CD4-positive, alpha-beta T cell treated with Interleukin-10 for 1 hour (primary cell): ENCODE data around the gene TSC22D2.

Experiments used
- DNase-seq: peaks from one replicate; pipeline ENCODE4 v3.0.0-alpha.2; 2020

The TSC22D2 gene

DNA sequence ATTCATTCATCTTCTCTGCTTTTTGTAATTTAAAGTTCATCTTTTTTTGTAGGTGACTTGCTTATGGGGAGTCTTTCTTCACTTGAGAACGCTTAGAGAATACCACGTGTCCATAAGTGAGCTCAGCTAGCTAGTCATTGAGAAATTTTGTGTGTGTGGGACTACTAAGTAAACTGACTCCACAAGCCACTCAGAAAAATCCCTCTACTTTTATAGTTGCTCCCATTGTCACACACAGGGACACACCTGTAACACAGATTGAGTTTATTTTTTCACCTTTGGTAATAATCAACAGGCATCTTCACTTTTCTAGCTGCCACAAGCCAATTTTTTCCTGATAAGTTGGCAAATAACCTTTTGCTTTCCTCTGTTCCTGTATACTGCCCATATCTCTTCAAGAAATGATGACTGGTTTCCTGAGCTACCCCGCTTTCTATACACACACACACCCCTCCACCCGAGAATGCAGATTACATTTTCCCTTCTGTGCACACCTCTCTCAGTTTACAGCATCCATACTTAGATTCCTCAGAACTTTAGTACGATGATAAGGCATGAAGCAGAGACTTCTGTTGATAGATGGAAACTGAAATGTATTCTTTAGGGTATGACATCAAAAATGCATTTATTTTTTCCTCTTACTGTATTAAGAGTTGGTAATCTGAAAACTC lies 4.6 kb downstream of the TSC22D2 start:
- peak; percentile 20 for DNase-seq

DNA sequence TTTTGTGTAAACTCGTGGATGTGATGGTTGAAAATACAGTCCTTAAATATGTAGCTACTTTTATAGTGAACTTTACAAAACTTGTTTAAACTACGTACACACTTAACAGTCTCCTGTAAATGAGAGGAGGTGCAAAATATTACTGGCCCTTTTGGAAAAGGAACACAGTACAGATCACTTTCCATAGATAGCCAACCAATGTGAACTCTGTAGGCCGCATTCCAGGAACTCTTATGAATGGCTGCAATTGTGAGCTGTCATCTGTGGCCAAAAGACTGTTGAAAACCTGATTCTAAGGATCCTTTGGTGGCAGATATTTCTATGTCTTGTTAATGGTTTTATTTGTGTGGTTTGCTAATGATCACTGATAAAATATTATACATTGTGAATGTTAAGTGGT lies 6.2 kb downstream of the TSC22D2 start:
- DNase-seq, result no peak

DNA sequence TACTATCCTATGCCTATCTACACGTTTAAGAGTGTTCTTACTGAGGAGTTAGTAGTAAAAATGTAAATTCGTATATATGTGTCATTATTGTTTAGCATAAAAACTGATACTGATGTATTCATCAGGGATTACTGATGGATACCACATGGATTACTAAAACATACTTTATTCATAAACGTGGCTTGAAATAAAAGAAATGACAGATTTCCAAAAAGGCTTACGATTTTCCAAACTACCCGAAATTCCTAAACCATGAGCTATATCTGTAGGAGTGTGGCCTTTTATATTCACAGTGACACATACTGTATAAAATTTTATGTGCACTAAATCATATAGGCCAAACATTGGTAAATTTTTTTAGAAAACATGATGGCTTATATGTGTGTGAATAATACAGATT lies 6.9 kb downstream of the TSC22D2 start:
- DNase-seq, result no peak

DNA sequence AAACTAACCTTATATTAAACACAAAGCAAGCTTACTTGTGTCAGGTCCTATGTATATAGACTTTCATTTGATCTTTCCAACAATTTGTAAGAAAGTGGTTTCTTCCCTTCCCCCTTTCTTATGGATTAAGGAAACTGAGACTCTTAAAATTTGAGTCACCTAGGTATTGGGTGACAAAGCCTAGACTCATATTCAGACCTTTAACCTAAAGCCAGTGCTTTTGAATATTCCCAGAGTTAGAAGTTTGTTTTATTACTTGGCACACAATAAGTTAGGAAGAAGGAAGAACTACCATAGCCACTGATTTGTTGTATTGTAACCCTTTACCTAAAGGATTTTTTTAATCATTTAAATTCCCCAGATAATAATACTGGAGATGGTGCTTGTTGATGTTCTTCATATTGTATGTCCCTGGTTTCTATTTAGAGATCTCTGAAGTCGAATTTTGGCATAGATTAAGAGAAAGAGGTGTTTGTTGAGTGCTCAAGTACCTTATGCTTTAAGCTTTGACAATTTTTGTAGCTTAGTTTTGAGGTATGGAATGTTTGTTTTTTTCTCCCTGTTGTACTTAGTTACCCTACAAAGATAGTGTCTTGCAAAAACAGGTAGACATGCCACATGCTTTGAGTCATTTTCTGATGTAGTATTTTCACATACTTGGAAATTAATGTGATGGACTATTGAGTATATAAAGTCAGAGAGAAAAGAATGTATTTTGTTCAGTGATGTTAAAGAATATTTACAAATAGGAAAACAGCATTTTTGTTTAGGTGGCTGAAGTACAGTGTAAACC lies 11.2 kb downstream of the TSC22D2 start:
- DNase-seq, result no peak

DNA sequence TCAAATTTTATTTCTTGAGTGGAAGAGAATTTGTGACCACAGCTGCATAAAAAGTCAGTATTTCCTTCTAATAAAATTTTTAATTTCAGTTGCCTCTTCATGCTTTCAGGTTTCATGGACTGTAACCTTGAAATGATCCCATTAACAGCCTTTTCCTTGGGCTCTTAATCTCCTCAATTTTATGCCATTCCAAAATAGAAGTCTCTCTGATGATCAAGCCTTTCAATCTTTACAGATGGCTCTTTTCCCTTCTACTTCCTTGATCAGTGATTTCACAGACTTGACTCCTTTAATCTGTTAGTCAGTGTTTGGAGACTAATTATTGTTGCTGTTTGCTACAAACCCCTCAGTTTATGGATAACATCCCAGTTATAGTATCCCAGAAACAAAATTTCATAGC lies 11.9 kb downstream of the TSC22D2 start:
- no peak for DNase-seq

DNA sequence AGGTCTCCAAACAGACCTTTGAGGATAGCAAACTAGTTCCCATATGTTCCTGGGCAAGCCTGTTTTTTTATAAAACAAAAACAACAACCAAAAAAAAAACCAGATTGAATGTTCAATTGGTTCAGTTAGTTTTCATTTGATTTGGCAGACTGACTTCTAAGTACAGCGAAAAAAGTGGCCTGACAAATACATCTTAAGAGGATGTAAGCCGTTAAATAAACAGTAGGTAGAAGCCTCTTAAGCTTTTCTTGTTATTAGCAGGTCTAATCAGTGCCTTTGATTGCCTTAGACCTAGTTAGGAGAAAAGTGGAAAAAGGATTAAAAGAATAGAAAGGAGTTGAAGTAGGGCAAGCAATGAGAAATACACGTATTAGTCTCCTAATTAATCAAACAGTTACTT lies 13.2 kb downstream of the TSC22D2 start:
- no peak for DNase-seq

DNA sequence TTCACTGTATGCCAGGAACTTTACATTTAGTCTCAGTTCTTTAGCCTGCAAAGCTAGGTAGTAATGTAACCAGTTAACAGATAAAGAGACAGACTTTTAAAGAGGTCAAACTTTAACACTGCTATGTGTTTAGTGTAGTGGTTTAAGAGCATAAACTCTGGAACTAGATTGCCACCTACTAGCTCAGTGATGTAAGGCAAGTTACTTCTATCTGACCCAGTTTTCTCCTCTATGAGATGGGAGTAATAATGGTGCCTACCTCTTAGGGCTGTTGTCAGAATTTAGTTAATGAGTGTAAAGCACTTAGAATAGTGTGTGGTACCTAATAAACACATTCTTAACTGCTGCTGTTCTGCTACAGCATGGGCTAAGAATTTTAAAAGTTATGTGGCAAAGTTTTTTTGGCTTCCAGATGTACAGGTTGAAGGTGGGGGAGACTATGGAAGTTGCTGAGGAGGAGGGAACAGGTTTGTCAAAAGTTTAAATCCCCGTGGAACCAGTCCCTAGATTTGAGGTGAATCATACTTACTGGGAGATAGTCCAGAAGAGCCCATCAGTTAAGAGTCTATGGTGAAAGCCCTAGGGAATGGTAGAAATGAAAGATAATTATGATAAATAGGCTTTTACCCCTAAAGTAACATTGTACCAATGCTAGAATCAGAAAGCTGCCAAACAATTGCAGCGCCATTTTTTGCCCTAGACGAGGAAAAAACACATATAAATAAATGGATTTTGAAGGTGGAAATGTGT lies 13.9 kb downstream of the TSC22D2 start:
- DNase-seq, result no peak

DNA sequence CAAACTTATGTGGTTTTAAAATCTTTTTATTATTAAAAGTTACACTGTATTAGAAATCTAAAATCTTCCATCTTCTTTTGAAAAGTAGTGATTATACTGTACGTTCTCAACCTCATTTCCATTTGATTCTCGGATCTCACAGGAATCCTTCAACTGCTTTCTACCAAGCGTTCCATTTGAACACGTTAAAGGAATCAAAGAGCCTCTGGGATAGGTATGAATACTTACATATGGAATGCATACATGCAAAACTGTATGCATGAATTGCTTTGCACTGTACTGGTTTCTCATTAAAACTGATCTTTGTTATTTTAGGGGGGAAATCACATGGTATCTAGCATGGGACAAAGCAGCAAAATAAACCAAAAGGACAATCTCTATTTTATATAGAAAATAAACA lies 14.8 kb downstream of the TSC22D2 start:
- no peak for DNase-seq

DNA sequence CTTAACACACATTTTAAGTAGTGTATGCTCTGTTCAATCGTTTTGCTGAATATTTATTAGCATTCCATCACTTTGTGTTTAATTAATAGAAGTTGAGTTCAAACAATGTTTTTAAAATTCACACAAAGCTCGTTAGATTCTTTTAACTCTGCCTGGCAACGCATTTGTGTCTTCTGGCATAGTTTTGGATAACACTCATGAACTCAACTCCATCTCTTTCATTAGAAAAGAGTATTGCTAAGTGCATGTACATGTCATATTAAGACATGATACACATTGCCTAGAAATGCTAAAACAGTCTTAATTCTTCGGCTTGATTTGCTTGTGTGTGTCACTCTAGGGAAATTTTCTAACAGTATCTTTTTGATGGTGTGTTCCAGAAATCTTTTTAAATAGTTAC lies 15.7 kb downstream of the TSC22D2 start:
- DNase-seq, result no peak

DNA sequence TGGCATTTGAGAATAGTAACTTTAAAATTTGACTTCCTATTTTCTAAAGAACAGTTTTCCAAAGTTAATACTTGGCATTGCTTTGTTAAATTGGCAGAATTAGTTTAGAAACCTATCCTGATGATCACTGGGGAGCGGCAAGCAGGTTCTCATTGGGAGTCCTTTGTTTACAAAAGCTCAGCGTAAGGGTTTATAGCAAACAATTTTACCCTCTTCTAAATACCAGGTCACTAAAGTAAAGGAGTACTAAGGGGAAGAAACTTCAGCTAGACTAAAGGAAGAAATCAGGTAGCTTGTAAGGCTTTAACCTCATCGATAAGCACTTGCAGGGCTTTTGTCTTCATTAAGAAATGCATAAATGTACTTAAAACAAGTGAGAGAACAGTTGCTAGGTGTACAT lies 18.2 kb downstream of the TSC22D2 start:
- no peak for DNase-seq

DNA sequence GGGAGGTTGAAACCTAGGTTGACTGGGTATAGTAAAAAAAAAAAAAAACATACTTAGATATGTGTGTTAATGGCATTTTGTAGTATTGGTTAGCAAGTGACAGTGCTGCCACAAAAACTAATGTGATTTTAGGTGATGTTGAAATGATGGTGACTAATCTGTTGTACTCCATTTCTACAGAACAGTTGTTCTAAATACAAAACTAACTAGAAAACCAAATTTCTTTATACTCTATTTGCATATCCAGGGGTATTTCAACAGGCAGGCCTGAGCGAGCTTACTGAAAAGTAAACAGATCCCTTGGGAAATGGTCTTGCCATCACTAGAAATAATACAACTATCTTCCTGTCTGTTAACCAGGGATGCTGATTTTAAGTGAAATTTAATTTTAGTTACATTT lies 20.5 kb downstream of the TSC22D2 start:
- no peak for DNase-seq

DNA sequence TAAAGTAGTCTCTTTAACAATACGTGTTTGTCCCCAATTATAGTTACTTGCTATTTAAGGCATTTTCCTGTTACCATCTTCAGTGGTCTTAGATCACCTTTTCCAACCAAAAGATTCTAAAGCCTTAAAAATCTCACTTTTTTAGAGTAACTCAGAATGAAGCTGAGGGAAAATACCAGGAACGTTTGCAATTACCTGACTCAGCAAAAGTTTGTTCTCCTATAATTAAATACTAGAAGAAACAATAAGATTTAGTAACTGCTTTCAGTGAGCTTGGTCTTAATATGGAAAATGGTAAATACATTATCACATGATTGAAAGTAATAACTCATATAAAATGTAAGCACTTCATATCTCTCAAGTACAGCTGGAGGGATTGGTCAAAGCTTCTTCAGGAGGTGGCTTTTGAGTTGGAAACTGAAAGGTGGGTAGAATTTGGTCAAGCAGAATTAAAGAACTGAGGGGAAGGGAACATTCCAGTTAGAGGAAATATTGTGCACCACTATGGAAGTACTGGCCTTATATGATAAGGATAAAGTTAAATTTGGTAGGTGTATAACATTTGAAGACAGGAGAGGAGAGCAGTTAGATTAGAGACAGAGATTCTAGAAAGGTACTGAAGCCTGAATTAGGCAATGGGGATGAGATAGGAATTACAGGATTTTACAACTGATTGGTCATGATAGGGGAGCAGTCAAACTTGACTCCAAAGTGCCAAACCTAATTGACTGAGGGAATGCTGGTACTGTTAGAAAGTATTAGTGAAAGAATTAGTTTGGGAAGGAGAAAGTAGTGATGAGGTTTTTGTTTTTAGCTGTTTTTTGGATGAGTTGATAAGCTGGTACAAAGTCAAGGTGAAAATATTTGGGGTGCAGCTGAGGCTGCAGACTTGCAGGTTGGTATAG lies 21.9 kb downstream of the TSC22D2 start:
- no peak for DNase-seq

DNA sequence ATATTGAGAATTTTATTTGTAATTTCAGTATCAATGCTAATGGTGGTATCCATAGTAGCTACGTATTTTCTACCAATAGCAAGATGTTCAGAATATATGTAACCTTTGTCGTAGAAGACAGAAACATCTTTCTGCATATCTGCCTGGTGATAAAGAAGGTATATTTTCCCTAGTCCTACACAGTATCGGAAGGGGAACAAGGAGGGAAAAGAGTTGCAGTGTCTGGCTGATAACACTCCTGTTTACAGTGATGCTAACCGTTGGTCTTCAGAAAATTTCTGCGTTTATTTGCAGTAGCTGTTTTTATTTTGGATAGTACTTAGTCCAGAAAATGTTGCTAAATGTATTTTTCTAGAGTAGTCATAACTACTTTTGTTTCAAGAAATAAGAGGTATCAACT lies 25.2 kb downstream of the TSC22D2 start:
- no peak for DNase-seq

DNA sequence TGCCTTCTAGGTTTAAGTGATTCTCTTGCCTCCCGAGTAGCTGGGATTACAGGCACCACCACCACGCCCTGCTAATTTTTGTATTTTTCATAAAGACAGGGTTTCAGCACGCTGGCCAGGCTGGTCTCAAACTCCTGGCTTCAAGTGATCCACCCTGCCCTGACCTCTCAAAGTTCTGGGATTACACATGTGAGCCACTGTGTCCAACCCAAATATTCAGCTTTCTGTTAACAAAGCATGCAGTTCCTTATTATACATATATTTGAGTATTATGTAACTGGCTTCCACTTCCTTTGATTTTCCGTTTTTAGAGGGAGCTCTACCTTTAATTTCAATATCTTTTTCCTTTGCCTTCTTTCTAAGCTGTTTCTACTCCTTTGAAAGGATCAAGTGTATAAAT lies 26.1 kb downstream of the TSC22D2 start:
- no peak for DNase-seq

DNA sequence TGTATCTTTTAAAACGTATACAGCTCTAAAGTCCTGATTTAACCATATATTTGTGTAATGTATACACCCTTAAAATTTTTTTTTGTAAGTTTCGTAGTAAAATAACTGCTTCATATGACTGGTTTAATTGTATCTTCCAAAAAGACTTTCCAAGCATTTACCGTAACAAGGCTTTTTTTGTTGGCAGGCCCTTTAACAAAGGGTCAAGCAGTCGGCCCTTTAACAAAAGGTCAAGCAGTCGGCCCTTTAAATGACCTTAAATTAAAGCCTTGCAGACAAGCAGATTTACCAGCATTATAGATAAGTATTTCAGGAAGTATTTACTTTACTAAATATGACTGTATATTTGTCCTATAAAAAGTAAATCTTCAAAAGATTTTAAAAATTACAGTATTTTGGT lies 28.1 kb downstream of the TSC22D2 start:
- no peak for DNase-seq

DNA sequence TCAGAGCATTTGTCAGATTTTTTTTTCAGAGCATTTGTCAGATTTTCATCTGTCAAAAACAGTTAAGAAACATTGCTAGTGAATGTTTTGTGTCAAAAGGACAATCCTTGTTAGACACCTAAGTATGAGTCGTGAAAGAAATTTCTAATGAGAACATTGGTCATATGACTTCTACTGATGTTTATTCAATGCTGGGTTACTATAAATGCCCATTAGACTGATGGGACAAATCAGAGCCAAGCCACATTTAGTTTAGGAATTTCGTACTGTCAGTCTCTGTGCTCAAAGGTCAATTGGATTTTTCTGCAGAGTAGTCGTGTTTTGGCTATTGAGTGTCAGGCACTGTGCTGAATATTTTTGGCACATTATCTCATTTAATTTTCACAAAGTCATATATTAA lies 31.6 kb downstream of the TSC22D2 start:
- DNase-seq, result no peak

DNA sequence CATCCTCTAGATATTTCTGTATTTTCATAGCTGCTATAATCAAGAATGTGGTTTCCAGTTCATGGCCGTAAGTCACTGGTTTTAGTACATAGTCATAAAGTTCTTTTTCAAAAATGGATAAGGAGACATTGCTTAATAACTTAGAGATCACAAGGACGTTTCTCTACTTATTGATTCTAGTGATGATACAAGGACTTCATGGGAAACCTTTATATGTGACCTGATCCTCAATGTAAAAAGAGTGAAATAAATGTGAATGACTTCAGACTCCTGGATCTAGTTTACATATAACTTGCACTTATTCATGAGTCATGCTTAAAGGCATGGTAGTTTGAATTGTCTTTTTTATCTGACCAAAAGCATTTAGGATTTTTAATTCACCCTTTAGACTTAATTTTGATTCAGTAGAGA lies 35.2 kb downstream of the TSC22D2 start:
- DNase-seq, result no peak

DNA sequence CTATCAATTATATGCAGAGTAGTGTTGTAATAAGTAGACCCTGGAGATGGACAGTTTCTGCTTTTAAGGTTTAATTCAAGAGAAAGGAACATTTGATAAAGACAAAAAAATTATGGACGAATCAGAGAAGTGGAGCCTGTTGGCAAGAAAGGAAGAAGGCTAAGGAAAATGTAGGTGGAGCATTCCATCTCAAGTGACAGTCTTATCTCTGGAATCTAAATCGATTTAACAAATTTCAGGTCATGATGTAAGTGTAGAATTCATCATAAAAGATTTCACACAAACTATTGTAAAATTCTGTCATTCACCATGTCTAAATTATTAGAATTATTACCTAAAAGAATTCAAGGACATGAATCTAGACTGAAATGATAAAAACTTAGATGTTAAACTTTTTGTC lies 36.3 kb downstream of the TSC22D2 start:
- DNase-seq, result no peak

DNA sequence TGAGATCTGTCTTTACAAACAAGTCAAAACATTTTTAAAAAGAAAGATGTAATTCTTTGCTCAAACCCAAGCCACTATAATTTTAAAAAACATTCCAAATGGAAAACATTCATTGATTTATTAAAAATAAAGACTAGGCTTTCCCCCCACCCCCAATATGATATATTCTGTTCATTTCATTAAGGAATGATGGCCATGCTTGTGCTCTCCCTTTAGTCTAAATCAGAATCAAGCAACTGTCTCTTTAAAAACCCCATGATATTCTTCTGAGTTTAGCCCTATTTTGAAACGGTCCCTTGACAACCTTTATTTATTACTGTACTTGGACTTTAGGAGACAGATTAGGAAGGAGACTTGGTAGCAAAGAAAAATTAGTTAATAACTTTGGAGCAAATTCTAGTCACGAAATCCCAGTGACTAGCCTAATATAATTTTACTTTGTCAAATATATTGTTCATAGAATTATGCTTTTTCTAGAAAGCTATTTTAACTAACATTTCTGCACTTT lies 38.4 kb downstream of the TSC22D2 start:
- DNase-seq, result no peak

DNA sequence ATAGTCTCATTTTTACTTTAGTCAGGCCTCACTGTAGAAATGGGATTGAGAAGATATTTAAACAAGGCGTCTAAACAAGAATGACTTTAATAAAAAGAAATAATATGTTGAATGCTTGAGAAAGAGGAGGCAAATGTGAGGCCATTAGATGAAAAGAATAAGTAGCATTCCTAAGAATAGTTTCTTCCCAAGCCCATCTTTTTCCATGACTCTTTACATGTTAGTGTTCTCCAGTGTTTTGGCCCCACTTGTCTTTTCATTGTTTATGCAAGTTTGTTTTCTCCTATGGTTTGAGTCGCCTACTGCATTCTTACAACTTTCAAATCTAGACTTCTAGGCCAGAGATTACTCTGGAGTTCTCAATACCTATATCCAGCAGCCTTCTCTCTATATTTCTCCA lies 39.0 kb downstream of the TSC22D2 start:
- no peak for DNase-seq

DNA sequence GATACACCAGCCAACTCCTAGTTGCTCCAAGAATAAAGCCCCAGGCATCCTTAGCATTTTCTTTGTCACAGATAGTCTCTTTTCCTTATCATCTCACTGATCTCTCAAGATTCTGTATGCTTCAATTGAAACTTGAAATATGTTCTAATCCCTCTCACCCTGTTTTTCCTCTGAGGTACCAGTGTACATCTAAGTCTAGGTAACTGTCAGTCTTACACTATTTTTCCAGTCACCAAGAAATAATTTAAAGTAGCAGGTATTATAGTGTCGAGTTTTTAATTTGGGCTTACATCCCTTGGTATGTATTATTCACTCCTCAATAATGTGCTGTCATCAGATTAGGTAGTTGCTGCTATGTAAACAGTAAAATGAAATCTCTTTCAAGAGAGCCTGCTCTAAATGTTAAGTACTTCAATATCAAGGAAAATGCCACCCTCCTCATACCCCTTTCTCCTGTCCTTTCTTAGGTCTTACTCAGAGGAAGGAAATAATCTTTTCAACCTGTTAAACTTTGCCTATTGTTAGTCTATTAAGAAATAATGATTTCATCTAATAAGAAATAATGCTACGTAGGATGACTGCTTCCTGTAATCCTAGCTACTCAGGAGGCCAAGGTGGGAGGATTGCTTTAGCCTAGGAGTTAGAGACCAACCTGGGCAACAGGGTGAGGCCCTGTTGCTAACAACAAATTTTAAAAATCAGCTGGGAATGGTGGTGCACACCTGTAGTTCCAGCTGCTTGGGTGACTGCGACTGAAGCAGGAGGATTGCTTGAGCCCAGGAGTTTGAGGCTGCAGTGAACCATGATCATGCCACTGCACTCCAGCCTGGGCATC lies 39.8 kb downstream of the TSC22D2 start:
- DNase-seq, result no peak
